ENCODE results near the gene ICAM5. TPM values are rescaled to one million over a fixed set of nuclear protein-coding genes. Genes with fewer than 3 reads are reported as not detected.

ICAM5 gene
- total RNA-seq, 1 experiment from 2014 or later = 19.5 TPM

DNA sequence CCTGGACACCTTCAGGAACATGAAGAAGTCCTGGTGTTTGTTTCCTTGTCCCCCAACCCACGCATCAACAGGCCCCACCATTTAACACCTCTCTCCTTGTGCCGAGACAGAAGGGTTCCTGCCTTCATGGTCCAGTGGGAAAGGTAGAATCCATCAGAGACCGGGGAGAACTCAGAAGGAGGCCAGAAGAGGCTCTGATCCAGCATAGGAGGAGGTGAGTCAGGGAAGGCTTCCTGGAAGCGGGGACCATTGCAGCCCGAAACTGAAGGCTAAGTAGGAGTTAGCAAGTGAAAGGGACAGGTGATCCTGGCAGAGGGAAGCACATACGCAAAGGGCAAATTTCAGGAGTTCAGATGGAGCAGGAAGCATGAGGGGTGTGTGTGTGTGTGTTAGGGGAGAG lies 49.2 kb downstream of the ICAM5 start:
- BruUV-seq (replicated peaks) = no TSS peak
- intact Hi-C loops (cut with micrococcal nuclease; ENCODE audit: unreplicated experiment) = no loop called here
- H3K4me1 ChIP-seq (ENCODE audit: control insufficient read depth, insufficient read depth, low read length) = peaks cover 5% of the 10 kb centered on the region
- TF ChIP-seq CTCF (IDR thresholded peaks at IDR 0.05) (no peak), SIN3A (IDR thresholded peaks at IDR 0.05; ENCODE audit: borderline replicate concordance, insufficient read depth, low read depth, low read length) (no peak), POLR2AphosphoS5 (IDR thresholded peaks at IDR 0.05; ENCODE audit: low read depth, low read length) (no peak), TCF7L2 (IDR thresholded peaks at IDR 0.05; ENCODE audit: low read depth, low read length) (no peak)
- TF ChIP-seq, protein P1, sequence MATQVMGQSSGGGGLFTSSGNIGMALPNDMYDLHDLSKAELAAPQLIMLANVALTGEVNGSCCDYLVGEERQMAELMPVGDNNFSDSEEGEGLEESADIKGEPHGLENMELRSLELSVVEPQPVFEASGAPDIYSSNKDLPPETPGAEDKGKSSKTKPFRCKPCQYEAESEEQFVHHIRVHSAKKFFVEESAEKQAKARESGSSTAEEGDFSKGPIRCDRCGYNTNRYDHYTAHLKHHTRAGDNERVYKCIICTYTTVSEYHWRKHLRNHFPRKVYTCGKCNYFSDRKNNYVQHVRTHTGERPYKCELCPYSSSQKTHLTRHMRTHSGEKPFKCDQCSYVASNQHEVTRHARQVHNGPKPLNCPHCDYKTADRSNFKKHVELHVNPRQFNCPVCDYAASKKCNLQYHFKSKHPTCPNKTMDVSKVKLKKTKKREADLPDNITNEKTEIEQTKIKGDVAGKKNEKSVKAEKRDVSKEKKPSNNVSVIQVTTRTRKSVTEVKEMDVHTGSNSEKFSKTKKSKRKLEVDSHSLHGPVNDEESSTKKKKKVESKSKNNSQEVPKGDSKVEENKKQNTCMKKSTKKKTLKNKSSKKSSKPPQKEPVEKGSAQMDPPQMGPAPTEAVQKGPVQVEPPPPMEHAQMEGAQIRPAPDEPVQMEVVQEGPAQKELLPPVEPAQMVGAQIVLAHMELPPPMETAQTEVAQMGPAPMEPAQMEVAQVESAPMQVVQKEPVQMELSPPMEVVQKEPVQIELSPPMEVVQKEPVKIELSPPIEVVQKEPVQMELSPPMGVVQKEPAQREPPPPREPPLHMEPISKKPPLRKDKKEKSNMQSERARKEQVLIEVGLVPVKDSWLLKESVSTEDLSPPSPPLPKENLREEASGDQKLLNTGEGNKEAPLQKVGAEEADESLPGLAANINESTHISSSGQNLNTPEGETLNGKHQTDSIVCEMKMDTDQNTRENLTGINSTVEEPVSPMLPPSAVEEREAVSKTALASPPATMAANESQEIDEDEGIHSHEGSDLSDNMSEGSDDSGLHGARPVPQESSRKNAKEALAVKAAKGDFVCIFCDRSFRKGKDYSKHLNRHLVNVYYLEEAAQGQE (IDR thresholded peaks at IDR 0.05; ENCODE audit: insufficient read depth in 1 of 2, low read depth in 2 of 2, low read length in 1 of 2) = no peak
- ChIA-PET CTCF (no interaction called here), POLR2A (interaction anchor here (0.6 kb wide), 1 partner anchor 32 kb away, joined by 5 read pairs; no protein-coding TSS in a partner anchor)
- H3K4me3 ChIP-seq (ENCODE audit: low read depth in 2 of 2, low read length in 2 of 2) = no peak overlapping the region
- no peaks in the 10 kb centered on the region; the same call in 1 of the 2 replicates for H3K36me3 ChIP-seq (ENCODE audit: control insufficient read depth, insufficient read depth, low read length)
- ATAC-seq = no peak
- in situ Hi-C loops (cut with HindIII; ENCODE audit: low pct_unique_long_range_greater_than_20kb, low sequenced_read_pairs) = no loop called here
- H3K9me3 ChIP-seq (ENCODE audit: control insufficient read depth, insufficient read depth, low read depth, low read length) = no peaks in the 10 kb centered on the region
- no peaks in the 10 kb centered on the region for H3K27me3 ChIP-seq (ENCODE audit: control insufficient read depth, insufficient read depth, low read length)
- no peak for DNase-seq (ENCODE audit: low read depth, low spot score)
- H3K27ac ChIP-seq (ENCODE audit: low read length) = no peak overlapping the region

- no peak for TF ChIP-seq SIN3A (IDR thresholded peaks at IDR 0.05; ENCODE audit: borderline replicate concordance, insufficient read depth, low read depth, low read length)
- ATAC-seq = no peak
- Histone ChIP-seq H3K36me3 (ENCODE audit: control insufficient read depth, insufficient read depth, low read length) (no peaks in the 10 kb centered on the region), H3K27me3 (ENCODE audit: control insufficient read depth, insufficient read depth, low read length) (no peaks in the 10 kb centered on the region), H3K4me1 (ENCODE audit: control insufficient read depth, insufficient read depth, low read length) (peaks cover 5% of the 10 kb centered on the region), H3K9me3 (ENCODE audit: control insufficient read depth, insufficient read depth, low read depth, low read length) (no peaks in the 10 kb centered on the region), H3K27ac (ENCODE audit: low read length) (no peak within 1 kb of the TSS), H3K4me3 (ENCODE audit: low read depth in 2 of 2, low read length in 2 of 2) (no peak within 1 kb of the TSS)
- BruUV-seq (replicated peaks) = no TSS peak
- intact Hi-C loops (cut with micrococcal nuclease; ENCODE audit: unreplicated experiment) = no loop called here
- in situ Hi-C loops (cut with HindIII; ENCODE audit: low pct_unique_long_range_greater_than_20kb, low sequenced_read_pairs) = no loop called here
- ChIA-PET CTCF (no interaction called here), POLR2A (no interaction called here)
- DNase-seq (ENCODE audit: low read depth, low spot score) = no peak
Observed at GRCh38 chr19:10339380-10339960, 49.7 kb downstream of the ICAM5 start, which contains the start of gene ICAM3. TSS of gene ICAM3 (minus strand) at chr19:10339624. CDS start at chr19:10339614, 10 bp downstream.

DNA sequence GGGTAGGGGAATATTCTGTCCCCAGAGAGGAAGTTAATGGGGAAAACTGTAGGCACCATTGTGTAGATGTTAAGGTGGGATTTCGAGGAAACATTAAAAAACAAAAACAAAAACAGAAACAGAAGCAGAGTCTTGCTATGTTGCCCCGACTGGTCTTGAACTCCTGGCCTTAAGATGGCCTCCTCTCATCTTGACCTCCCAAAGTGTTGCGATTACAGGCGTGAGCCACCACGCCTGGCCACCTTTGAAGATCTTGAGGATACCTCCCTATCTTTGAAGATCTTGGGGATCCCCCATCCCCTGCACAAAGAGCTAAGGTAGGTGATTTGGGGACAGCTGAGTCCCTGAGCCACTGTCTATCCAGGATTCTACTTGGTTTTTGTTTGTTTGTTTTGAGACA lies 50.2 kb downstream of the ICAM5 start:
- in situ Hi-C loops (cut with HindIII; ENCODE audit: low pct_unique_long_range_greater_than_20kb, low sequenced_read_pairs) (no loop called here), intact Hi-C loops (cut with micrococcal nuclease; ENCODE audit: unreplicated experiment) (no loop called here)
- TF ChIP-seq, protein P1 (IDR thresholded peaks at IDR 0.05; ENCODE audit: insufficient read depth in 1 of 2, low read depth in 2 of 2, low read length in 1 of 2) = no peak
- TF ChIP-seq CTCF (IDR thresholded peaks at IDR 0.05) (no peak), POLR2AphosphoS5 (IDR thresholded peaks at IDR 0.05; ENCODE audit: low read depth, low read length) (no peak), SIN3A (IDR thresholded peaks at IDR 0.05; ENCODE audit: borderline replicate concordance, insufficient read depth, low read depth, low read length) (no peak), TCF7L2 (IDR thresholded peaks at IDR 0.05; ENCODE audit: low read depth, low read length) (no peak)
- no peak for DNase-seq (ENCODE audit: low read depth, low spot score)
- ATAC-seq = no peak
- Histone ChIP-seq H3K27ac (ENCODE audit: low read length) (no peak overlapping the region), H3K9me3 (ENCODE audit: control insufficient read depth, insufficient read depth, low read depth, low read length) (no peaks in the 10 kb centered on the region), H3K36me3 (ENCODE audit: control insufficient read depth, insufficient read depth, low read length) (no peaks in the 10 kb centered on the region), H3K4me3 (ENCODE audit: low read depth in 2 of 2, low read length in 2 of 2) (no peak overlapping the region), H3K27me3 (ENCODE audit: control insufficient read depth, insufficient read depth, low read length) (no peaks in the 10 kb centered on the region), H3K4me1 (ENCODE audit: control insufficient read depth, insufficient read depth, low read length) (peaks cover 5% of the 10 kb centered on the region)
- BruUV-seq (replicated peaks) = no TSS peak
- POLR2A ChIA-PET = no interaction called here
- CTCF ChIA-PET = no interaction called here

Data from Panc1 (cell line).